NB4 (cell line): ENCODE data around the gene SULF2.

Experiments used
- MYC ChIP-seq: IDR thresholded peaks from 2 replicates; pipeline ENCODE4 v1.6.1; 2011; ENCODE audit warnings: low read depth, low read length
- POLR2A ChIP-seq: IDR thresholded peaks from 2 replicates; pipeline ENCODE4 v1.6.1; 2011; ENCODE audit warnings: mild to moderate bottlenecking; ENCODE audit not compliant: insufficient read length; ENCODE audit errors: extremely low read depth
- TF ChIP-seq, protein P1 (sequence below): IDR thresholded peaks from one replicate; pipeline ENCODE4 v1.5.1; 2012; ENCODE audit warnings: low read depth, low read length

DNA sequence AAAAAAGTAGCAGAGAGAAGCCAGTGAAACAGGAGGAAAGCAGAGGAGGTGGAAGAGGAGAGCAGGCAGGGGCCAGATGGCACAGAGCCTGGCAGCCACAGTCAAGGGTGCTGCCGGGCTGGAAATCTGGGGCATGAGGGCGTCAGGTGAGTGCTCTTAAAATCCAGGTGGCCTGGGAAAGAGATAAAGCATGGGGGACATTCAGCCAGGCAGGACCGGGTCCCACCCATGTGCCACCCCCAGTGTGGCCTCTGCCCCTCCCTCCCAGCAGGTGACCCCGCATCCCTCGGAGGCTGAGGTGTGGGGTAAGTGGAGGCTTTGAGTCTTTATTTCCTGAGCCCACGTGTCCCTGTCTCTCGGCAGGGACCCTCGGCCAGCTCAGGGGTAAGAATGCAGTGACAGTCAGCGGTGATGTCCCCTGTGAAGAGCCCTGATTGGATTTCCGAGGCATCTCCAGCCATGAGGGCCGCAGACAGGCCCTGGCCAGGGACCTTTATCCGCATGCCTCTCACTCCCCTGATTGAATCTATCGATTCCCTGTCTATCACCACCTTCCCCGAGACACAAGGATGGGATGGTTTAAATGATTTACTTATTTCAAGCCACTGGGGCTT, 33.8 kb upstream of the SULF2 start:
- TF ChIP-seq, protein P1, sequence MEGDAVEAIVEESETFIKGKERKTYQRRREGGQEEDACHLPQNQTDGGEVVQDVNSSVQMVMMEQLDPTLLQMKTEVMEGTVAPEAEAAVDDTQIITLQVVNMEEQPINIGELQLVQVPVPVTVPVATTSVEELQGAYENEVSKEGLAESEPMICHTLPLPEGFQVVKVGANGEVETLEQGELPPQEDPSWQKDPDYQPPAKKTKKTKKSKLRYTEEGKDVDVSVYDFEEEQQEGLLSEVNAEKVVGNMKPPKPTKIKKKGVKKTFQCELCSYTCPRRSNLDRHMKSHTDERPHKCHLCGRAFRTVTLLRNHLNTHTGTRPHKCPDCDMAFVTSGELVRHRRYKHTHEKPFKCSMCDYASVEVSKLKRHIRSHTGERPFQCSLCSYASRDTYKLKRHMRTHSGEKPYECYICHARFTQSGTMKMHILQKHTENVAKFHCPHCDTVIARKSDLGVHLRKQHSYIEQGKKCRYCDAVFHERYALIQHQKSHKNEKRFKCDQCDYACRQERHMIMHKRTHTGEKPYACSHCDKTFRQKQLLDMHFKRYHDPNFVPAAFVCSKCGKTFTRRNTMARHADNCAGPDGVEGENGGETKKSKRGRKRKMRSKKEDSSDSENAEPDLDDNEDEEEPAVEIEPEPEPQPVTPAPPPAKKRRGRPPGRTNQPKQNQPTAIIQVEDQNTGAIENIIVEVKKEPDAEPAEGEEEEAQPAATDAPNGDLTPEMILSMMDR: no peak
- TF ChIP-seq POLR2A (no peak), MYC (no peak)
